Lower leg skin (tissue), 4 donors: ENCODE results near the gene C1orf50. TPM values are rescaled to one million over a fixed set of nuclear protein-coding genes. Genes with fewer than 3 reads are reported as not detected.

Experiments used
- DNase-seq, 2 donors: peaks; one replicate each; pipeline ENCODE4 v3.0.0-alpha.2; 2019; ENCODE audit warnings: low spot score in 2 of 2
- H3K4me3 ChIP-seq: fragments of 200-600 bp; sonication (generic); 2 replicates; pipeline ENCODE4 v1.5.1; 2017; ENCODE audit warnings: mild to moderate bottlenecking, low read depth; ENCODE audit not compliant: poor library complexity, severe bottlenecking
- CTCF ChIP-seq, 3 donors: fragments of 450-650 bp; IDR thresholded peaks; one replicate each; pipeline ENCODE4 v1.5.1; 2016; ENCODE audit warnings: antibody characterized with exemption in 3 of 3, mild to moderate bottlenecking in 3 of 3, moderate library complexity in 2 of 3
- POLR2A ChIP-seq, 2 donors: fragments of 450-650 bp; IDR thresholded peaks; one replicate each; pipeline ENCODE4 v1.6.1; 2016 to 2017; ENCODE audit warnings: antibody characterized with exemption in 2 of 2, mild to moderate bottlenecking in 1 of 2, moderate library complexity in 1 of 2
- whole genome bisulfite sequencing, 2 donors: methylation state at CpG; one replicate each; pipeline ENCODE4 v1.1.5; 2018; 5-methylcytosine and 5-hydroxymethylcytosine counted together
- intact Hi-C: fragments of 100-400 bp; cut with DNase I; formaldehyde crosslinking; loops from one replicate; pipeline ENCODE4 v1.15.0; 2023; ENCODE audit warnings: low total_unique reads
- total RNA-seq, 4 donors: library from RNA; depleted of rRNA; stranded (reverse); fragments of >200 nt; gene quantifications; one replicate each; pipeline ENCODE4 v1.1.0, GENCODE V29; 2016

C1orf50 gene
- total RNA-seq, 4 donors from 2014 or later: 2.5 to 6.7 (median 3.6) TPM

- intact Hi-C loops: no loop called here
- WGBS, 2 donors: 56 to 68% methylated on average over 10 to 12 of the region's 14 CpGs
- TF ChIP-seq POLR2A (IDR thresholded peaks at IDR 0.05) (no peak), CTCF (IDR thresholded peaks at IDR 0.05) (no peak)
- H3K4me3 ChIP-seq: no peak overlapping the region
- DNase-seq: peak in 1 of 2 donors; percentile 69
These were observed 31.5 kb upstream of the C1orf50 start for GRCh38 chr1:42735477-42736105.

- 45 to 46% methylated on average over 2 to 4 of the region's 4 CpGs for whole genome bisulfite sequencing, 2 donors
- peak in 1 of 2 donors; percentile 84 for DNase-seq
- TF ChIP-seq POLR2A (IDR thresholded peaks at IDR 0.05) (no peak), CTCF (IDR thresholded peaks at IDR 0.05) (no peak)
- H3K4me3 ChIP-seq: no peak overlapping the region
- intact Hi-C loops: no loop called here
These were observed 30.9 kb upstream of the C1orf50 start for GRCh38 chr1:42736152-42736551.

GRCh38 chr1:42736571-42737200 lies 30.4 kb upstream of the C1orf50 start:
- WGBS, 2 donors: 82 to 91% methylated on average over 8 of the region's 8 CpGs
- peak in 1 of 2 donors; percentile 81 for DNase-seq
- H3K4me3 ChIP-seq: no peak overlapping the region
- intact Hi-C loops: no loop called here
- no peak for TF ChIP-seq POLR2A (IDR thresholded peaks at IDR 0.05)
- no peak for TF ChIP-seq CTCF (IDR thresholded peaks at IDR 0.05)

- DNase-seq: peak in 1 of 2 donors; percentile 86
These were observed 29.8 kb upstream of the C1orf50 start for GRCh38 chr1:42737257-42737656.

GRCh38 chr1:42737986-42738677 lies 28.9 kb upstream of the C1orf50 start:
- no peak overlapping the region for H3K4me3 ChIP-seq
- TF ChIP-seq CTCF (IDR thresholded peaks at IDR 0.05) (no peak), POLR2A (IDR thresholded peaks at IDR 0.05) (no peak)
- 89 to 100% methylated on average over 1 to 21 of the region's 21 CpGs for WGBS, 2 donors
- no peak for DNase-seq
- intact Hi-C loops: no loop called here

More at GRCh38 chr1:42737257-42737656, 29.8 kb upstream of the C1orf50 start:
- WGBS, 2 donors: 27 to 34% methylated on average over 5 of the region's 5 CpGs
- TF ChIP-seq POLR2A (IDR thresholded peaks at IDR 0.05): no peak
- TF ChIP-seq CTCF (IDR thresholded peaks at IDR 0.05): no peak
- intact Hi-C loops: no loop called here
- H3K4me3 ChIP-seq: no peak overlapping the region
